Measurements from ENCODE around the gene MOCS2.

MOCS2 gene, protein sequence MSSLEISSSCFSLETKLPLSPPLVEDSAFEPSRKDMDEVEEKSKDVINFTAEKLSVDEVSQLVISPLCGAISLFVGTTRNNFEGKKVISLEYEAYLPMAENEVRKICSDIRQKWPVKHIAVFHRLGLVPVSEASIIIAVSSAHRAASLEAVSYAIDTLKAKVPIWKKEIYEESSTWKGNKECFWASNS

DNA sequence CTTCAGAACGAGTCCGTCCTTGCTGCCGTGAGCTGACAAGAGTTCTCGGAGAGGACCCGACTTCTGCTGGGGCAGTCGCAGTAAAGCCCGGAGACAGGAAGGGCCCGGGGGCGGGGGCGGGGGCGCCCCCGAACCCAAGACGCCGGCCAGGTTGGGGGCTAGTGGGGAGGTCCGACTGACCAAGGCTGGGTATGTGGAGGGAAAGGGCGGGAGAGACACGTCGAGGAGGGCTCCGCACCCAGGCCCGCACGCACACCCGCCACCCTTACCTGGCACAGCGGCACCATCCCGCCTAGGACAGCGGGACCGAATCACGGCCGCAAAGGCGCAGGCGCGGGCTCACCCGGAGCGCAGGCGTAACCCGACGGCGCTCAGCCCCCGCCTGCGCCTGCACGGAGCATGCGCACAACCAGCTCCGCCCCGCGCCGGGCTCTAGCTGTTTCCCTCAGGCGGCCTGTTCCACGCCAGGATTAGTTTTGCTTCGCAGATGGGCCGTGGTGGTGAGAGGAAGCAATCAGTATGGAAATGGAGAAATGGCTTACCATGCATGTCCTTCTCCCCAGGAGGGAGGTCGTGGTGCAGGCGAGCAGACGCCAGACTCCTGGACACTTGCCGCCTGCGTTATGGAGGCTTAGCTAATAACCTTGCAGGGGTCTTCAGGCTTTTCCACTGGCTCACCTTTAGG, at the start of gene MOCS2:
Gene MOCS2, minus strand, starts transcription at position 315 of the 685 bp plus-strand sequence. CDS start 2,583 bp downstream, outside the sequence.
- TF ChIP-seq, protein P1, sequence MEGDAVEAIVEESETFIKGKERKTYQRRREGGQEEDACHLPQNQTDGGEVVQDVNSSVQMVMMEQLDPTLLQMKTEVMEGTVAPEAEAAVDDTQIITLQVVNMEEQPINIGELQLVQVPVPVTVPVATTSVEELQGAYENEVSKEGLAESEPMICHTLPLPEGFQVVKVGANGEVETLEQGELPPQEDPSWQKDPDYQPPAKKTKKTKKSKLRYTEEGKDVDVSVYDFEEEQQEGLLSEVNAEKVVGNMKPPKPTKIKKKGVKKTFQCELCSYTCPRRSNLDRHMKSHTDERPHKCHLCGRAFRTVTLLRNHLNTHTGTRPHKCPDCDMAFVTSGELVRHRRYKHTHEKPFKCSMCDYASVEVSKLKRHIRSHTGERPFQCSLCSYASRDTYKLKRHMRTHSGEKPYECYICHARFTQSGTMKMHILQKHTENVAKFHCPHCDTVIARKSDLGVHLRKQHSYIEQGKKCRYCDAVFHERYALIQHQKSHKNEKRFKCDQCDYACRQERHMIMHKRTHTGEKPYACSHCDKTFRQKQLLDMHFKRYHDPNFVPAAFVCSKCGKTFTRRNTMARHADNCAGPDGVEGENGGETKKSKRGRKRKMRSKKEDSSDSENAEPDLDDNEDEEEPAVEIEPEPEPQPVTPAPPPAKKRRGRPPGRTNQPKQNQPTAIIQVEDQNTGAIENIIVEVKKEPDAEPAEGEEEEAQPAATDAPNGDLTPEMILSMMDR (IDR thresholded peaks at IDR 0.05; ENCODE audit: extremely low read depth, missing control alignments), result no peak
- peak; percentile 95 for DNase-seq (ENCODE audit: low spot score)

DNA sequence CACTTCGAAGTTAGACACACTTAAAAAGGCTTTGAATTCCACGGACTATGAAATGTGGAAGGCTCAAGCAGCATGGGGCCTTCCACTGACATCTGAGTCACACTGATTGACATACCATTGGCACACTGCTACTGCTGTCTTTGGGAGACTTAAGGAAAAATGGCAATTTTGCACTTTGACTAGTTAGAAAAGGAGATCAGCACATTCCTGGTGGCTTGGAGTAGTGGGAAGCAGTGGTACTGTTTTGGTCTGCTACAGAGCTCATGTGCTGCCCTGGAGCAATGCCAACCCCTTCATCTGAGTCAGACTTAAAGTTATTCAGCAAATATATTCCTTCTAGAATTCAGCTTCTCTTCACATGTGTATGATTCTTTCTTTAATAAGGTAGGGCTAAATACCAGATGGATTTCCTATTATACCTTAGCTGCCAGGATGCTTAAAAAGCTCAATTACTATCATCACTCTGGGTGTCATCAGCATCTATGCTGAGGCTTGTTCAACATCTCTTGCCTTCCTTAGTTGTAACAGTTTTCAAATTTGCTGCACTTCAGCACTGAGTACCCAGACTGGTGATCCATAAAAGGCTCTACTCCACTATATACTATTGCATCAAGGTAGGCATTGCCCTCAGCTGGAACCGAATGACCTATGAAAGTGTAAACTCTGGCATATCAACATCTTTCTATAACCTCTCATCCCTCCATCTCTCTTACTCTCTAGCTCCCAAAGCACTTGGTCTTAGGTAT, 42.3 kb upstream of the MOCS2 start:
- TF ChIP-seq, protein P1 (IDR thresholded peaks at IDR 0.05; ENCODE audit: extremely low read depth, missing control alignments), result no peak
- DNase-seq (ENCODE audit: low spot score), result no peak

DNA sequence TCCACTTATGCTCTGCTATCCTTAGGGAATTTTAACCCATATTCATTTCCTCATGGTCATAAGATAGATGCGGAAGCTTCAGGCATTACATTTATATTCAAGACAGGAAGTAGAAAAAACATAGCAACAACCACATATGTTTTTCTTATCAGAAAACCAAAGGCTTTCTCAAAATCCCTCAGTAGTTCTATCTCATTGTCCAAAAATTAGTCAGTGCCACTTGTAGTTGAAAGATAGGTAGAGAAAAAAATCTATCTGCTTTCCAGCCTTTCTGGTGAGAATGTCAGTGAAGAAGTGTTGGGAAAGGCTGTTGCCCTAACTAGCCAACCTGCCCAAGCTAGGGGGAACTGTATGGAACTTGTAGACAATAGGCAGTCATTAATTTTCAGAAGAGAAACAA, 23.5 kb upstream of the MOCS2 start:
- no peak for DNase-seq (ENCODE audit: low spot score)

DNA sequence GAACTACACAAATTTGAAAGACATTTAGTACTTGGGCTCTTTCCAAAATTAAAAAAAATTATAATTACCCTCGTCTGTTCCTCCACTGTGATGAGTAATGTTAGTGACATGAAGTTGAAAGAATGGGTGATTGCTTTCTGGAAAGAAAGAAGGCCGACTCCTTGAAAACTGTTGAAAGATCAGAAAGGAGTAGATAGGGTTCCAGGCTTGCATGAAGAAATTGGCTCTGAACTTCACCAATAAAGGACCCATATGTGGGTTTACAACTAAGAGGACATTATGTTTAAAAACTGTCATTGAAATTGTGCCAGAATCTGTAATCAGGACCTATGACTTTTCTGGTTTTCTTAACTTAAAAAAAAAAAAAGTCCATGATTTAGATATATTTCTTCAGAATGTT, 20.7 kb upstream of the MOCS2 start:
- TF ChIP-seq, protein P1 (IDR thresholded peaks at IDR 0.05; ENCODE audit: extremely low read depth, missing control alignments), result no peak
- DNase-seq (ENCODE audit: low spot score), result no peak

More for the DNA sequence above, 23.5 kb upstream of the MOCS2 start:
- TF ChIP-seq, protein P1 (IDR thresholded peaks at IDR 0.05; ENCODE audit: extremely low read depth, missing control alignments), result no peak

DNA sequence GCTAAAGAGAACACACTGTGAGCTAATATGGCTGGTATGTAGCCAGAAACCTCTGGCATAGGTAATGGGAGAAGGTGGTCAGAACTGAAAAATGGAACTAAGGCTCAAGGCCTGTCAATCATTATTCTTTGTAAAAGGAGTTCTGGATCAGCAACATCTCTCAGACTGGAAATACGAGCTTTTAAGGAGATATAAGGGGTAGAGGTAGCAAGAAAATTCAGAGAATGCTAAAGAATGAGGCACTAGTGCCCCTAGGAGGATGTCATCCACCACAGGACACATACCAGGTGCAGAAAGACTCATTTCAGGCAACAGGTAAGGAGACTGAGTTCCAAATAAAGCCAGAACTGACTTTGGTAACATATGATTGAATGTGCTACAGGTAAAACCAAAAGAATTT, 18.9 kb upstream of the MOCS2 start:
- no peak for DNase-seq (ENCODE audit: low spot score)

DNA sequence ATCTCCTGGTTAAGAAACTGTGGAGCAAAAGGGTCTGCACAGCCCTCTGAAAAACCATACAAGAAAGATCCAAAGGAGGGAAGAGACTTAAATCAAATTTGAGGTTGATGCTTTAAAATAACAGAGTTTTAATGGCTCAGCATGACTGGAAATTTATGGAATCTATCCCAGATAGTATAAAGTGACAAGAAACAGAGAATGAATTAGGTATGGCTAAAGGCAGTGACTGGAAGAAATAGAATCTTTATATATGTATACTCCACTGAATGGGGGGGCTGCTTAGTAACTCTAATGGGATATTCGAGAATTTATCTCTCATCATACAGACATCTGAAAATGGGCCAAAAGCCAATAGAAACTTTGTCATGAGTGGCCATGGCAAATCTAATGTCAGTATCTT, 17.6 kb upstream of the MOCS2 start:
- TF ChIP-seq, protein P1 (IDR thresholded peaks at IDR 0.05; ENCODE audit: extremely low read depth, missing control alignments), result no peak
- DNase-seq (ENCODE audit: low spot score), result no peak

More for the DNA sequence above, 18.9 kb upstream of the MOCS2 start:
- TF ChIP-seq, protein P1 (IDR thresholded peaks at IDR 0.05; ENCODE audit: extremely low read depth, missing control alignments), result no peak

DNA sequence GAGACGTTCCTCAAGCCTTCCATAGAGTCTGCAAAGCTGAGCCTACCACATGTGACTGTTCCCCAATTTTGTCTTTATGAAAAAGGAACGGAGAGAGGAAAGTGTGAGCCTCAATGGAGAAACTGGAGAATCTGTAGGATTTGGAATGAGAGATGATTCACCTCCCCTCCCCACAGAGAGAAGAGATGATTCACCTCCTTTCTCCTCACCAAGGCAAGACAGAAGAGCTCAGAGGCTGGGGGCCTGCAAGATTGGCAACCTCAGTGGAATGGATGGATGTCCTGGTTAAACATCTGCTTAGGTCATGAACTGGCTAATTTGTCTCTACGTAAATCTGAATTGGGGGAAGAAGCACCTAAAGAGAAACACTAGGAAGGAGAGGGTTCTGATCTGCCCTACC, 17.0 kb upstream of the MOCS2 start:
- TF ChIP-seq, protein P1 (IDR thresholded peaks at IDR 0.05; ENCODE audit: extremely low read depth, missing control alignments), result no peak
- no peak for DNase-seq (ENCODE audit: low spot score)

Measured in GM20000 (cell line).